ENCODE measurements around the gene THSD7A.

- TF ChIP-seq CTCF (optimal IDR thresholded peaks at IDR 0.05 in 1 of 3, IDR thresholded peaks at IDR 0.05 in 1 of 3, conservative IDR thresholded peaks at IDR 0.05 in 1 of 3; ENCODE audit: extremely low read depth in 1 of 3, insufficient read depth in 2 of 3, low read length in 3 of 3) (no peak), EZH2 (IDR thresholded peaks at IDR 0.05; ENCODE audit: low read length) (no peak)
Observed at GRCh38 chr7:11430112-11430511, 401.9 kb downstream of the THSD7A start.

Data from keratinocyte (primary cell).